Upper lobe of left lung (tissue), 4 donors: ENCODE measurements around the gene BCL7B.

Experiments
- EP300 ChIP-seq, 4 donors: sonication (generic); formaldehyde crosslinking; IDR thresholded peaks; one replicate each; pipeline ENCODE4 v1.5.1; 2017; ENCODE audit warnings: antibody characterized with exemption in 4 of 4, control low read depth in 2 of 4
- POLR2A ChIP-seq, 4 donors: fragments of 450-650 bp; IDR thresholded peaks; one replicate each; pipeline ENCODE4 v1.5.1; 2016 to 2017; ENCODE audit warnings: antibody characterized with exemption in 4 of 4, mild to moderate bottlenecking in 2 of 4
- TF ChIP-seq, protein P1 (sequence below), 6 experiments: fragments of 450-650 bp in 4 of 6; fragments of 200-600 bp in 2 of 6; sonication (generic) in 2 of 6; IDR thresholded peaks; one replicate each; pipeline ENCODE4 v1.5.1; 2016 to 2019; ENCODE audit warnings: antibody characterized with exemption in 6 of 6

DNA sequence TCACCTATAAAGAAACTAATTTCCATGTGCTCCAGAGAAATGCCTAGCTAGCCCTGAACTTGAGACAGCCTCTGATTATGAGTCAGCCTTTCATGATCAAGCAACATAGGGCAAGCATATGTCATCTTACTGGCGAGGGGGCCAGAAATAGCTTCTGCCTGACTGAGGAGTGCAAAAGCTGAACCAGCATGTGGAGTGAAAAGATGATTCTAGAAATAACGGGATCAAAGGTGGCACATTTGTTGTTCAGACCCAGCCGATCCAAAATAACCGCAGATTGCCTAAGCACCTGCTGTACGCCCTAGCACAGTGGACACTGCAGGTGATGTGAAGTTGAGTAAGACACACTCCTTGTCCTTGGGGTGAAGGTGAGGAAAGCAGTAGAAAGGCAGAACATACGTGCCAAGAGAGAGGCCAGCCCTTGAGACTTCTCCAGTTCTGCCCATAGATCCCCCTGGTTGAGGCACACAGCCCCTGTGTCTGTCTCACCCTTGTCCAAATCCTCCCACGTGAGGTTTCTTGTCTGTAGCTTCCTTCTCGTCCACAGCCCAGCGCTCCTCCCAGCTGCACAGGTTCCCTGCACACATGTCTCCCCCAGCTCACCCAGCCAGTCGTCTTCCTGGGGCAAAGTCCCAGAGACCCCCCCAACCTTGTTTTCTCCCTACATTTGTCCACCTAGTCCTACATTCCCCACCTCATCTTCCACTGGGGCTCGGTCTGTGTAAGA lies 2.8 kb upstream of the BCL7B start:
- TF ChIP-seq, protein P1, sequence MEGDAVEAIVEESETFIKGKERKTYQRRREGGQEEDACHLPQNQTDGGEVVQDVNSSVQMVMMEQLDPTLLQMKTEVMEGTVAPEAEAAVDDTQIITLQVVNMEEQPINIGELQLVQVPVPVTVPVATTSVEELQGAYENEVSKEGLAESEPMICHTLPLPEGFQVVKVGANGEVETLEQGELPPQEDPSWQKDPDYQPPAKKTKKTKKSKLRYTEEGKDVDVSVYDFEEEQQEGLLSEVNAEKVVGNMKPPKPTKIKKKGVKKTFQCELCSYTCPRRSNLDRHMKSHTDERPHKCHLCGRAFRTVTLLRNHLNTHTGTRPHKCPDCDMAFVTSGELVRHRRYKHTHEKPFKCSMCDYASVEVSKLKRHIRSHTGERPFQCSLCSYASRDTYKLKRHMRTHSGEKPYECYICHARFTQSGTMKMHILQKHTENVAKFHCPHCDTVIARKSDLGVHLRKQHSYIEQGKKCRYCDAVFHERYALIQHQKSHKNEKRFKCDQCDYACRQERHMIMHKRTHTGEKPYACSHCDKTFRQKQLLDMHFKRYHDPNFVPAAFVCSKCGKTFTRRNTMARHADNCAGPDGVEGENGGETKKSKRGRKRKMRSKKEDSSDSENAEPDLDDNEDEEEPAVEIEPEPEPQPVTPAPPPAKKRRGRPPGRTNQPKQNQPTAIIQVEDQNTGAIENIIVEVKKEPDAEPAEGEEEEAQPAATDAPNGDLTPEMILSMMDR (IDR thresholded peaks at IDR 0.05) = no peak
- no peak for TF ChIP-seq POLR2A (IDR thresholded peaks at IDR 0.05)
- no peak for TF ChIP-seq EP300 (IDR thresholded peaks at IDR 0.05)
